SK-N-SH (cell line): ENCODE measurements around the gene OXER1. TPM values are rescaled to one million over a fixed set of nuclear protein-coding genes. Genes with fewer than 3 reads are reported as not detected.
A peak's percentile ranks its signal among the peaks of the same experiment; 100 is the strongest.

Experiments used
- CTCF ChIA-PET: fragments of 300-600, 350-600 bp; formaldehyde crosslinking; extraction: SDS; loops from one replicate; lab custom pipeline; 2021; lab: Yijun Ruan, JAX
- POLR2A ChIA-PET: fragments of 350-600 bp; sonication (Branson Sonifier 250); formaldehyde crosslinking; extraction: SDS; loops from one replicate; lab custom pipeline; 2020; ENCODE audit warnings: antibody characterized with exemption, inconsistent platforms; lab: Yijun Ruan, JAX
- DNase-seq: peaks from one replicate; pipeline ENCODE4 v3.0.0; 2012
- H2AFZ ChIP-seq: fragments of 200-600 bp; sonication (generic); 2 replicates; pipeline ENCODE4 v1.8.1; 2016; ENCODE audit warnings: antibody characterized with exemption, mild to moderate bottlenecking, low read depth
- H3F3A ChIP-seq: fragments of 200-600 bp; sonication (generic); replicated peaks from 2 replicates; pipeline ENCODE3; 2016; ENCODE audit warnings: antibody characterized with exemption, mild to moderate bottlenecking; ENCODE audit not compliant: insufficient read depth
- H3K27ac ChIP-seq, 2 experiments: fragments of 200-500 bp in 1 of 2; fragments of 200-600 bp in 1 of 2; sonication (Bioruptor generic) in 1 of 2; sonication (generic), shearing (Covaris generic) in 1 of 2; 2 replicates each; pipeline versions ENCODE4 v1.5.1 to v1.6.1; 2014 to 2016; ENCODE audit warnings: low read depth in 2 of 2, inconsistent platforms in 1 of 2, low read length in 1 of 2, mild to moderate bottlenecking in 1 of 2, mixed read lengths in 1 of 2
- H3K27me3 ChIP-seq: fragments of 200-600 bp; sonication (generic), shearing (Covaris generic); 2 replicates; pipeline ENCODE4 v1.6.1; 2016; ENCODE audit warnings: mixed run types; ENCODE audit not compliant: insufficient read depth
- H3K36me3 ChIP-seq, 2 experiments: fragments of 200-500 bp in 1 of 2; fragments of 200-600 bp in 1 of 2; sonication (Bioruptor generic) in 1 of 2; sonication (generic) in 1 of 2; replicated peaks in 1 of 2; 2 replicates each; pipeline versions ENCODE3 to v1.5.1; 2014 to 2016; ENCODE audit warnings: low read length in 1 of 2, mild to moderate bottlenecking in 1 of 2; ENCODE audit not compliant: insufficient read depth in 2 of 2, control insufficient read depth in 1 of 2
- H3K4me1 ChIP-seq, 2 experiments: fragments of 200-500 bp in 1 of 2; fragments of 200-600 bp in 1 of 2; sonication (Bioruptor generic) in 1 of 2; sonication (generic), shearing (Covaris generic) in 1 of 2; 2 replicates each; pipeline versions ENCODE4 v1.5.1 to v1.6.1; 2014 to 2016; ENCODE audit warnings: low read depth in 1 of 2, low read length in 1 of 2, mixed run types in 1 of 2; ENCODE audit not compliant: insufficient read depth in 2 of 2, control insufficient read depth in 1 of 2
- H3K4me2 ChIP-seq: fragments of 200-600 bp; sonication (generic), shearing (Covaris generic); 2 replicates; pipeline ENCODE4 v1.6.1; 2017; ENCODE audit warnings: mixed run types
- H3K4me3 ChIP-seq, 2 experiments: fragments of 200-500 bp in 1 of 2; fragments of 200-600 bp in 1 of 2; sonication (Bioruptor generic) in 1 of 2; sonication (generic), shearing (Covaris generic) in 1 of 2; 2 replicates each; pipeline versions ENCODE4 v1.5.1 to v1.8.1; 2014 to 2016; ENCODE audit warnings: low read depth in 2 of 2, inconsistent platforms in 1 of 2, low read length in 1 of 2, mild to moderate bottlenecking in 1 of 2, mixed read lengths in 1 of 2, moderate library complexity in 1 of 2
- H3K79me2 ChIP-seq: fragments of 200-600 bp; sonication (generic); 2 replicates; pipeline ENCODE4 v1.8.1; 2017; ENCODE audit warnings: mild to moderate bottlenecking; ENCODE audit not compliant: insufficient read depth
- H3K9ac ChIP-seq: fragments of 200-600 bp; sonication (generic); 2 replicates; pipeline ENCODE4 v1.6.1; 2017; ENCODE audit warnings: mixed run types
- H3K9me2 ChIP-seq: fragments of 200-600 bp; sonication (generic); 2 replicates; pipeline ENCODE4 v1.6.1; 2017; ENCODE audit warnings: mixed run types
- H3K9me3 ChIP-seq: fragments of 200-600 bp; sonication (generic); 2 replicates; pipeline ENCODE4 v1.6.1; 2017; ENCODE audit warnings: mixed run types, mild to moderate bottlenecking, moderate library complexity
- H4K20me1 ChIP-seq: fragments of 200-600 bp; sonication (generic); 2 replicates; pipeline ENCODE4 v1.6.1; 2017; ENCODE audit warnings: mild to moderate bottlenecking, mixed run types; ENCODE audit not compliant: insufficient read depth
- CTCF ChIP-seq: fragments of 200-600 bp; sonication (generic); IDR thresholded peaks from 2 replicates; pipeline ENCODE4 v1.6.1; 2017; ENCODE audit warnings: antibody characterized with exemption, mild to moderate bottlenecking, moderate library complexity
- ELF1 ChIP-seq: IDR thresholded peaks from 2 replicates; pipeline ENCODE4 v1.4.0; 2012
- EZH2phosphoT487 ChIP-seq: fragments of 200-600 bp; sonication (generic); IDR thresholded peaks from 2 replicates; pipeline ENCODE4 v1.6.1; 2017; ENCODE audit warnings: low read depth, mixed run types, mild to moderate bottlenecking, antibody characterized with exemption, moderate library complexity, borderline replicate concordance
- FOXJ3 ChIP-seq: sonication (generic); formaldehyde crosslinking; IDR thresholded peaks from 2 replicates; pipeline ENCODE4 v1.5.1; 2020; ENCODE audit warnings: mild to moderate bottlenecking, missing genetic modification reagents
- FOXM1 ChIP-seq: IDR thresholded peaks from 2 replicates; pipeline ENCODE4 v1.4.0; 2012; ENCODE audit warnings: low read depth, mild to moderate bottlenecking
- GABPA ChIP-seq: IDR thresholded peaks from 2 replicates; pipeline ENCODE4 v1.4.0; 2012; ENCODE audit warnings: low read depth, mild to moderate bottlenecking
- GATA2 ChIP-seq: sonication (generic); formaldehyde crosslinking; IDR thresholded peaks from 2 replicates; pipeline ENCODE4 v1.5.0; 2020; ENCODE audit warnings: mild to moderate bottlenecking, missing genetic modification reagents
- IRF3 ChIP-seq: fragments of 150-350 bp; IDR thresholded peaks from 2 replicates; pipeline ENCODE4 v1.6.1; 2016; ENCODE audit warnings: mild to moderate bottlenecking, low read depth, low read length
- MEF2A ChIP-seq: IDR thresholded peaks from 2 replicates; pipeline ENCODE4 v1.4.0; 2012; ENCODE audit warnings: low read depth, borderline replicate concordance
- NFIC ChIP-seq: IDR thresholded peaks from 2 replicates; pipeline ENCODE4 v1.4.0; 2012; ENCODE audit warnings: borderline replicate concordance
- PBX3 ChIP-seq: IDR thresholded peaks from 2 replicates; pipeline ENCODE4; 2012
- POLR2AphosphoS5 ChIP-seq: IDR thresholded peaks from 2 replicates; pipeline ENCODE4 v1.6.1; 2012; ENCODE audit warnings: low read depth, low read length
- RAD21 ChIP-seq: IDR thresholded peaks from 2 replicates; pipeline ENCODE4 v1.6.1; 2012; ENCODE audit warnings: mild to moderate bottlenecking, low read length
- RCOR1 ChIP-seq: fragments of 150-350 bp; IDR thresholded peaks from 2 replicates; pipeline ENCODE4 v1.6.1; 2017; ENCODE audit warnings: antibody characterized with exemption, low read length
- REST ChIP-seq: IDR thresholded peaks from 2 replicates; pipeline ENCODE4 v1.6.1; 2012; ENCODE audit warnings: mild to moderate bottlenecking, low read depth, low read length, moderate library complexity
- RFX5 ChIP-seq: IDR thresholded peaks from 2 replicates; pipeline ENCODE4 v1.6.1; 2012; ENCODE audit warnings: mild to moderate bottlenecking, improper control_type of control experiment, low read length
- RXRA ChIP-seq: IDR thresholded peaks from 2 replicates; pipeline ENCODE4 v1.4.0; 2012; ENCODE audit warnings: low read depth, mild to moderate bottlenecking, borderline replicate concordance
- USF2 ChIP-seq: fragments of 150-350 bp; IDR thresholded peaks from 2 replicates; pipeline ENCODE4 v1.6.1; 2017; ENCODE audit warnings: antibody characterized with exemption, low read length, low read depth, borderline replicate concordance
- YY1 ChIP-seq: IDR thresholded peaks from 2 replicates; pipeline ENCODE4 v1.4.0; 2012; ENCODE audit warnings: low read depth, mild to moderate bottlenecking
- WGBS: methylation state at CpG from one replicate; pipeline ENCODE4 v1.1.6; 2017; ENCODE audit warnings: low lambda C conversion rate; 5-methylcytosine and 5-hydroxymethylcytosine counted together
- polyA plus RNA-seq, 3 experiments: library from polyadenylated mRNA; depleted of rRNA; stranded (reverse); fragments of >200 nt; gene quantifications; 2 replicates each; pipeline ENCODE4 v1.2.3, GENCODE V29; 2012

Gene OXER1
- polyA plus RNA-seq, 1 of the 3 experiments (the other 2 are of a cell fraction): not detected

GRCh38 chr2:42794271-42795046 is 30.5 kb upstream of the OXER1 start:
- H3K4me2 ChIP-seq: no peak overlapping the region
- peak; percentile 32 for DNase-seq
- H3K9ac ChIP-seq: no peak overlapping the region
- TF ChIP-seq GABPA (no peak), RCOR1 (no peak), MEF2A (no peak), RAD21 (no peak), EZH2phosphoT487 (no peak), POLR2AphosphoS5 (no peak), NFIC (no peak), PBX3 (no peak), FOXJ3 (no peak), IRF3 (no peak), ELF1 (no peak), RFX5 (no peak), GATA2 (no peak), CTCF (no peak), USF2 (no peak), RXRA (no peak), YY1 (no peak), FOXM1 (no peak), REST (no peak)
- TF ChIP-seq, all 33 proteins: peak for 0
- no peaks in the 10 kb centered on the region for H3K79me2 ChIP-seq
- no peaks in the 10 kb centered on the region for H3F3A ChIP-seq
- no peaks in the 10 kb centered on the region for H3K27me3 ChIP-seq
- no peak overlapping the region for H3K27ac ChIP-seq
- 69% methylated on average over 8 of the region's 8 CpGs for WGBS
- ChIA-PET CTCF (interaction anchor here (0.7 to 2.2 kb wide), 5 partner anchors 11 to 131 kb away, joined by 3 to 8 read pairs (median 3); no protein-coding TSS in a partner anchor), POLR2A (no interaction called here)
- no peak overlapping the region for H3K4me3 ChIP-seq
- no peaks in the 10 kb centered on the region for H3K9me3 ChIP-seq
- H3K4me1 ChIP-seq: no peaks in the 10 kb centered on the region; a peak in 1 of 4 replicates
- no peaks in the 10 kb centered on the region for H3K9me2 ChIP-seq
- H3K36me3 ChIP-seq: no peaks in the 10 kb centered on the region
- H4K20me1 ChIP-seq: no peaks in the 10 kb centered on the region
- H2AFZ ChIP-seq: no peak overlapping the region
